K562 (cell line): ENCODE measurements around the gene ANKRD23. TPM values are rescaled to one million over a fixed set of nuclear protein-coding genes. Genes with fewer than 3 reads are reported as not detected.
A peak's percentile ranks its signal among the peaks of the same experiment; 100 is the strongest.

Source experiments
- ATAC-seq: fragments of 200-7000 bp; cut with Tn5 transposase; 3 replicates; pipeline ENCODE4 v1.9.1; 2020; ENCODE audit warnings: moderate library complexity
- BruUV-seq: library from RNA; stranded (reverse); fragments of 400-500 nt; replicated peaks from 2 replicates; lab custom pipeline; 2021; lab: Mats Ljungman, UMichigan
- CTCF ChIA-PET: fragments of 300-600 bp; formaldehyde crosslinking; extraction: SDS; loops from one replicate; lab custom pipeline; 2021; ENCODE audit warnings: low intra/inter-chr PET ratio; lab: Yijun Ruan, JAX
- POLR2A ChIA-PET: fragments of 300-600, 350-650 bp; sonication (Branson Sonifier 250); formaldehyde crosslinking; extraction: SDS; loops from one replicate; lab custom pipeline; 2021; ENCODE audit warnings: antibody characterized with exemption, inconsistent platforms; lab: Yijun Ruan, JAX
- DNase-seq, 4 experiments: peaks; one replicate each; pipeline versions ENCODE4 v3.0.0 to v3.0.0-alpha.2; 2011 to 2018; ENCODE audit warnings: low spot score in 3 of 4, mixed read lengths in 3 of 4; ENCODE audit errors: extremely low read depth in 1 of 4
- FAIRE-seq: peaks from 2 replicates; lab custom pipeline; 2011; peaks lifted over from hg19 to GRCh38; lab: Jason Lieb, UNC
- H2AFZ ChIP-seq: 2 replicates; pipeline ENCODE4 v1.6.0; 2011; ENCODE audit warnings: low read depth, low read length, control low read depth, inconsistent platforms
- H3K27ac ChIP-seq: fragments of 200-600 bp; 3 replicates; pipeline ENCODE4 v1.8.0; 2011; ENCODE audit warnings: low read depth, mild to moderate bottlenecking, control low read depth, inconsistent platforms, low read length, moderate library complexity, mixed read lengths; ENCODE audit errors: extremely low read depth
- H3K27me3 ChIP-seq, 2 experiments: fragments of 300-600 bp in 1 of 2; 2 replicates in 1 of 2; 3 replicates in 1 of 2; pipeline versions ENCODE4 v1.6.0 to v1.8.0; 2011; ENCODE audit warnings: inconsistent platforms in 2 of 2, low read length in 2 of 2, mild to moderate bottlenecking in 1 of 2, mixed read lengths in 1 of 2, moderate library complexity in 1 of 2; ENCODE audit not compliant: control insufficient read depth in 2 of 2, insufficient read depth in 2 of 2
- H3K36me3 ChIP-seq: fragments of 300-600 bp; 3 replicates; pipeline ENCODE4 v1.8.0; 2011; ENCODE audit warnings: mild to moderate bottlenecking, low read length, inconsistent platforms; ENCODE audit not compliant: control insufficient read depth, insufficient read depth
- H3K4me1 ChIP-seq, 2 experiments: fragments of 200-600 bp in 1 of 2; replicated peaks in 1 of 2; 2 replicates in 1 of 2; 3 replicates in 1 of 2; pipeline versions ENCODE4 v1.5.1 to v1.8.0; 2011; ENCODE audit warnings: inconsistent platforms in 2 of 2, low read length in 2 of 2, mild to moderate bottlenecking in 1 of 2, mixed read lengths in 1 of 2, moderate library complexity in 1 of 2; ENCODE audit not compliant: control insufficient read depth in 2 of 2, insufficient read depth in 2 of 2
- H3K4me2 ChIP-seq: 2 replicates; pipeline ENCODE4 v1.6.1; 2011; ENCODE audit warnings: low read length, control low read depth, inconsistent platforms, mixed read lengths; ENCODE audit not compliant: insufficient read depth
- H3K4me3 ChIP-seq: fragments of 200-600 bp; sonication (generic), shearing (Covaris generic); 2 replicates; pipeline ENCODE4 v1.5.1; 2016; ENCODE audit warnings: control low read depth, inconsistent platforms
- H3K79me2 ChIP-seq: fragments of 200-600 bp; 3 replicates; pipeline ENCODE4 v1.8.0; 2011; ENCODE audit warnings: low read length, inconsistent platforms; ENCODE audit not compliant: control insufficient read depth, insufficient read depth
- H3K9ac ChIP-seq, 2 experiments: 2 replicates each; pipeline versions ENCODE4 v1.6.0 to v1.6.1; 2011; ENCODE audit warnings: low read depth in 2 of 2, low read length in 2 of 2, control low read depth in 1 of 2, inconsistent platforms in 1 of 2, mild to moderate bottlenecking in 1 of 2, mixed read lengths in 1 of 2; ENCODE audit not compliant: insufficient read depth in 1 of 2
- H3K9me1 ChIP-seq: one replicate; pipeline ENCODE4 v1.6.0; 2011; ENCODE audit warnings: inconsistent platforms, mild to moderate bottlenecking, low read length, moderate library complexity; ENCODE audit not compliant: control insufficient read depth, insufficient read depth
- H3K9me3 ChIP-seq: replicated peaks from 2 replicates; pipeline ENCODE4 v1.5.1; 2011; ENCODE audit warnings: low read depth, low read length, inconsistent platforms; ENCODE audit not compliant: control insufficient read depth, insufficient read depth
- H4K20me1 ChIP-seq: replicated peaks from 2 replicates; pipeline ENCODE4 v1.6.1; 2011; ENCODE audit warnings: low read length, inconsistent platforms, mixed read lengths; ENCODE audit not compliant: control insufficient read depth, insufficient read depth
- CBFB ChIP-seq: sonication (generic); formaldehyde crosslinking; IDR thresholded peaks from 2 replicates; pipeline ENCODE4 v1.4.0; 2020; ENCODE audit warnings: mild to moderate bottlenecking, missing genetic modification reagents
- EP300 ChIP-seq: IDR thresholded peaks from 2 replicates; pipeline ENCODE4 v1.6.1; 2012; ENCODE audit warnings: low read length, improper control_type of control experiment
- EP400 ChIP-seq: fragments of 450-650 bp; IDR thresholded peaks from 2 replicates; pipeline ENCODE4 v1.6.1; 2017; ENCODE audit warnings: antibody characterized with exemption, mild to moderate bottlenecking, moderate library complexity
- MAX ChIP-seq: sonication (generic); formaldehyde crosslinking; IDR thresholded peaks from 2 replicates; pipeline ENCODE4 v1.9.0; 2022; ENCODE audit warnings: mild to moderate bottlenecking, missing genetic modification reagents
- NEUROD1 ChIP-seq: fragments of 150-350 bp; IDR thresholded peaks from 2 replicates; pipeline ENCODE4 v1.6.1; 2014; ENCODE audit warnings: borderline replicate concordance, low read length, low read depth; ENCODE audit not compliant: partially characterized antibody
- PBX2 ChIP-seq, 2 experiments: IDR thresholded peaks in 1 of 2; conservative IDR thresholded peaks in 1 of 2; 2 replicates each; pipeline ENCODE4 v1.6.1; 2016; ENCODE audit warnings: low read depth in 2 of 2, mild to moderate bottlenecking in 1 of 2, missing compliant biosample characterization in 1 of 2, missing genetic modification characterization in 1 of 2, moderate library complexity in 1 of 2
- POU5F1 ChIP-seq: fragments of 150-350 bp; IDR thresholded peaks from 2 replicates; pipeline ENCODE4 v1.6.1; 2014; ENCODE audit warnings: borderline replicate concordance, low read length, low read depth, mild to moderate bottlenecking; ENCODE audit not compliant: partially characterized antibody
- RBFOX2 ChIP-seq: fragments of 200-400 bp; formaldehyde crosslinking; IDR thresholded peaks from 2 replicates; pipeline ENCODE4 v1.6.1; 2017; ENCODE audit warnings: low read depth, mild to moderate bottlenecking, low read length, moderate library complexity
- ZNF431 ChIP-seq: sonication (generic); formaldehyde crosslinking; IDR thresholded peaks from 2 replicates; pipeline ENCODE4 v1.8.0; 2022; ENCODE audit warnings: mild to moderate bottlenecking, missing genetic modification reagents
- WGBS: fragments of 100-300 bp; shearing (Covaris generic); methylation state at CpG from one replicate; pipeline ENCODE4 v1.1.6; 2016; ENCODE audit warnings: low coverage, mixed read lengths; ENCODE audit not compliant: insufficient coverage; ENCODE audit errors: missing lambda C conversion rate; 5-methylcytosine and 5-hydroxymethylcytosine counted together
- in situ Hi-C: fragments of 300-500 bp; cut with MboI; formaldehyde crosslinking; loops from 4 replicates; pipeline ENCODE4 v1.15.0; 2018; ENCODE audit warnings: inconsistent platforms, mixed read lengths
- intact Hi-C: fragments of 100-400 bp; cut with micrococcal nuclease; formaldehyde crosslinking; loops from 2 replicates; pipeline ENCODE4 v1.14.2; 2022
- polyA plus RNA-seq, 8 experiments: library from polyadenylated mRNA; depleted of rRNA in 4 of 8; stranded (reverse) in 5 of 8; unstranded in 3 of 8; fragments of >200 nt; fragmentation: Nextera tagmentation in 2 of 8; fragmentation: Illumina TruSeq in 1 of 8; extraction: Ambion mirVana in 2 of 8; extraction: Trizol in 1 of 8; gene quantifications; 2 replicates each; pipeline versions ENCODE4 v1.2.1 to v1.2.3, GENCODE V29; 2011 to 2014; ENCODE audit warnings: inconsistent platforms in 1 of 8, missing spikeins in 1 of 8
- total RNA-seq, 7 experiments: library from RNA; depleted of rRNA in 6 of 7; stranded (reverse); fragments of >200 nt in 6 of 7; fragmentation: Illumina TruSeq in 2 of 7; extraction: Trizol in 2 of 7; gene quantifications; 2 replicates each; pipeline versions ENCODE4 v1.2.1 to v1.2.3, GENCODE V29; 2011 to 2021; ENCODE audit warnings: low replicate concordance in 1 of 7

ANKRD23 gene
- total and polyA plus RNA-seq, 9 of the 15 experiments (the other 6 are each of a cell fraction or from before 2014, with no cell fraction given) = 0.32 to 4.8 (median 2.8) TPM

DNA sequence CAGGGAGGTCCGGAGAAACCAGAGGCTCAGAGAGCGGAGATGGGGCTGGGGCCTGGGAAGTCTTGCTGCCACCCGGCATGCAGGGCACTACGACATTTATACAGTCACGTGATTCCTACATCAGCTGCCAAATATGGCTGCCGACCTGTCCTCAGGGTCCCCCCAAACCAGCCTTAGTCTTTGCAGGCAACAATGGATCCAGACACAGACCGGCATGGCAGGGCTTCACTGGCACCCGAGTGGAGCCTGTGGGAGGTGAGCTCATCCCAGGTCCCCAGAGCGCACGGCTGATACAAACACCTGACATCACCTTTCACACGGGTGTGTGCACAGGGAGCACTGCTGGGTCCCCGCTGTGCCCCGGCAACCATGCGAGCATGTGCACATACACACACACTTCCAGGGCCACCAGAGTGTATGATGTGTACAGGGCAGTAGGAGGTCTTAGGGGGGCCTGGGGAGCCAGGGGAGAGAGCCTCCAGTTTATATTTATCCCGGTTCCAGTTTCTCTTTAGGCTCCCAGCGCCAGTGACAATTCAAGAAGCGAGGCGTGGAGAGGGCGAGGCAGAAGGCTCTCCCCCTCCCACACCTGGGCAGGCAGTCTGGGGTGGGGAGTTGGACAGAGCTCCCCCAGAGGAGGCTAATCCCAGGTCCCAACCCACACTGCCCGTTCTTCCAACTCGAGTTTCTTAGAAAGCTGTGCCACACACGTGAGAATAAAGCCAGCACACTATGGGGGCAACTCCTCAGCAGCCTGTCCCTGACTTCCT is 23.4 kb upstream of the ANKRD23 start (continued):
- TF ChIP-seq PBX2 (CRISPR knock-in tag; IDR thresholded peaks at IDR 0.05; ENCODE audit: low read depth) = no peak
- no peak for TF ChIP-seq PBX2 (tag; conservative IDR thresholded peaks at IDR 0.05; ENCODE audit: low read depth)
- 0 out of 2 replicates have a peak, but pooled peaks have one; percentile 28 for TF ChIP-seq CBFB (CRISPR knock-in tag)
- TF ChIP-seq POU5F1 = no peak
- peak; percentile 42 for TF ChIP-seq MAX
- no peak for TF ChIP-seq EP300

DNA sequence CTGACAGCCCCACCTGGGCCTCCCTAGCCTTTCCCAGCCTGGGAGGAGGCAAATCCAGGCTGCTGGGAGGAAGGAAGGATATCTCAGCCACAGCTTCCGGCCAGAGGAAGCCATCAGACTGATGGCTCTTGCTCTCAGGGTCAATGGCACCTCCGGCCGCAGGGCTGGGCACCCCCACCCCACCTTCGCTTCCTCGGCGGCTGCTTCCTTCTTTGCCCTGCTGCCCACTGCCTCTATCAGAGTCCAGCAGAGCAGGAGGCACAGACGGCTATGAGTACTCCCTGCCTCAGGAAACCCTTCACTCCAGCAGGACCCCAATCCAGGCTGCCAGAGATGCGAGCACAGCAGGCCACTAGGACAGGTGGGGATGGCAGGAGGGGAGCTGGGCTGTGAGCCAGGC is 22.8 kb upstream of the ANKRD23 start:
- ChIA-PET POLR2A (interaction anchor here (0.6 kb wide), 1 partner anchor 40 kb away, joined by 4 read pairs; no protein-coding TSS in a partner anchor), CTCF (interaction anchor here (0.6 kb wide), 1 partner anchor 9 kb away, joined by 3 read pairs; the partner anchor contains the start of gene ANKRD39)
- Histone ChIP-seq H3K9me1 (peaks cover 8% of the 10 kb centered on the region), H3K36me3 (peaks cover 67% of the 10 kb centered on the region), H3K27me3 (no peaks in the 10 kb centered on the region), H3K4me1 (peaks cover 11 to 76% of the 10 kb centered on the region in 2 experiments; a peak in 4 of 5 replicates), H3K27ac (no peak overlapping the region; the same call in 2 of the 3 replicates), H3K79me2 (peaks cover 77% of the 10 kb centered on the region), H2AFZ (no peak overlapping the region), H3K9me3 (no peaks in the 10 kb centered on the region), H3K4me3 (no peak overlapping the region), H4K20me1 (peaks cover 16% of the 10 kb centered on the region; the same call in 1 of the 2 replicates), H3K9ac (peak overlapping the region; percentile 90 to 100; a peak in 3 of 4 replicates), H3K4me2 (peak overlapping the region; percentile 93)
- in situ Hi-C loops = loop anchor here (25.0 kb wide), 1 partner anchor 246 kb away; the partner anchor contains the start of gene ANKRD36
- FAIRE-seq (no peak), DNase-seq (no peak), ATAC-seq (no peak)
- 94% methylated on average over 2 of the region's 8 CpGs for WGBS
- BruUV-seq = no TSS peak
- intact Hi-C loops = no loop called here
- TF ChIP-seq ZNF431 (CRISPR knock-in tag) = no peak
- TF ChIP-seq RBFOX2 = peak; percentile 31; the same call in 1 of the 2 replicates
- no peak for TF ChIP-seq EP400
- TF ChIP-seq NEUROD1 = no peak
